ENCODE data around the gene STK31.

DNA sequence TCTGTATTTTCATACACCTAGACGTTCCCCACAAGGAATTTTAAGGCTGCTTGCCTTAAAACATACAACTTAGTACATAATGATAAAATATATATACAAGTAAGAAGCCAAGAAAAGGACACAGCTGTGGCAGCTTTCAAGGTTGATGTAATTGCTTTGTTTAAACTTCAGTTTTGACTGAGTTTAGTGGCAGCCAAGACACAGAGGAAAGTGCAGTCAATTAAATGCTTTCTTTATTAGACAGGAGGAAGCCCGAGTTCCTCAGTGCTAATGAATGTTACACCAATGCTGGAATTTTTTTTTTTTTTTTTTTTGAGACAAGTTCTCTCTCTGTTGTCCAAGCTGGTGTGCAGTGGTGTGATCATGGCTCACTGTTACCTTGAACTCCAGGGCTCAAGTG is 11.2 kb upstream of the STK31 start:
- TF ChIP-seq, protein P1, sequence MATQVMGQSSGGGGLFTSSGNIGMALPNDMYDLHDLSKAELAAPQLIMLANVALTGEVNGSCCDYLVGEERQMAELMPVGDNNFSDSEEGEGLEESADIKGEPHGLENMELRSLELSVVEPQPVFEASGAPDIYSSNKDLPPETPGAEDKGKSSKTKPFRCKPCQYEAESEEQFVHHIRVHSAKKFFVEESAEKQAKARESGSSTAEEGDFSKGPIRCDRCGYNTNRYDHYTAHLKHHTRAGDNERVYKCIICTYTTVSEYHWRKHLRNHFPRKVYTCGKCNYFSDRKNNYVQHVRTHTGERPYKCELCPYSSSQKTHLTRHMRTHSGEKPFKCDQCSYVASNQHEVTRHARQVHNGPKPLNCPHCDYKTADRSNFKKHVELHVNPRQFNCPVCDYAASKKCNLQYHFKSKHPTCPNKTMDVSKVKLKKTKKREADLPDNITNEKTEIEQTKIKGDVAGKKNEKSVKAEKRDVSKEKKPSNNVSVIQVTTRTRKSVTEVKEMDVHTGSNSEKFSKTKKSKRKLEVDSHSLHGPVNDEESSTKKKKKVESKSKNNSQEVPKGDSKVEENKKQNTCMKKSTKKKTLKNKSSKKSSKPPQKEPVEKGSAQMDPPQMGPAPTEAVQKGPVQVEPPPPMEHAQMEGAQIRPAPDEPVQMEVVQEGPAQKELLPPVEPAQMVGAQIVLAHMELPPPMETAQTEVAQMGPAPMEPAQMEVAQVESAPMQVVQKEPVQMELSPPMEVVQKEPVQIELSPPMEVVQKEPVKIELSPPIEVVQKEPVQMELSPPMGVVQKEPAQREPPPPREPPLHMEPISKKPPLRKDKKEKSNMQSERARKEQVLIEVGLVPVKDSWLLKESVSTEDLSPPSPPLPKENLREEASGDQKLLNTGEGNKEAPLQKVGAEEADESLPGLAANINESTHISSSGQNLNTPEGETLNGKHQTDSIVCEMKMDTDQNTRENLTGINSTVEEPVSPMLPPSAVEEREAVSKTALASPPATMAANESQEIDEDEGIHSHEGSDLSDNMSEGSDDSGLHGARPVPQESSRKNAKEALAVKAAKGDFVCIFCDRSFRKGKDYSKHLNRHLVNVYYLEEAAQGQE (IDR thresholded peaks at IDR 0.05; ENCODE audit: insufficient replicate concordance, low read depth), result no peak
- TF ChIP-seq, protein P2, sequence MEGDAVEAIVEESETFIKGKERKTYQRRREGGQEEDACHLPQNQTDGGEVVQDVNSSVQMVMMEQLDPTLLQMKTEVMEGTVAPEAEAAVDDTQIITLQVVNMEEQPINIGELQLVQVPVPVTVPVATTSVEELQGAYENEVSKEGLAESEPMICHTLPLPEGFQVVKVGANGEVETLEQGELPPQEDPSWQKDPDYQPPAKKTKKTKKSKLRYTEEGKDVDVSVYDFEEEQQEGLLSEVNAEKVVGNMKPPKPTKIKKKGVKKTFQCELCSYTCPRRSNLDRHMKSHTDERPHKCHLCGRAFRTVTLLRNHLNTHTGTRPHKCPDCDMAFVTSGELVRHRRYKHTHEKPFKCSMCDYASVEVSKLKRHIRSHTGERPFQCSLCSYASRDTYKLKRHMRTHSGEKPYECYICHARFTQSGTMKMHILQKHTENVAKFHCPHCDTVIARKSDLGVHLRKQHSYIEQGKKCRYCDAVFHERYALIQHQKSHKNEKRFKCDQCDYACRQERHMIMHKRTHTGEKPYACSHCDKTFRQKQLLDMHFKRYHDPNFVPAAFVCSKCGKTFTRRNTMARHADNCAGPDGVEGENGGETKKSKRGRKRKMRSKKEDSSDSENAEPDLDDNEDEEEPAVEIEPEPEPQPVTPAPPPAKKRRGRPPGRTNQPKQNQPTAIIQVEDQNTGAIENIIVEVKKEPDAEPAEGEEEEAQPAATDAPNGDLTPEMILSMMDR (IDR thresholded peaks at IDR 0.05; ENCODE audit: insufficient read depth, low read length), result no peak
- no peak for TF ChIP-seq POLR2AphosphoS5 (IDR thresholded peaks at IDR 0.05; ENCODE audit: low read depth)
- TF ChIP-seq GABPA (IDR thresholded peaks at IDR 0.05; ENCODE audit: low read depth), result no peak

Data from HL-60 (cell line).